HCT116 (cell line): ENCODE results near the gene GALNT17. TPM values are rescaled to one million over a fixed set of nuclear protein-coding genes. Genes with fewer than 3 reads are reported as not detected.

Experiments
- ATAC-seq: fragments of 200-7000 bp; cut with Tn5 transposase; 2 replicates; pipeline ENCODE4 v1.9.1; 2020; ENCODE audit warnings: mild to moderate bottlenecking, moderate library complexity
- BruUV-seq: library from RNA; stranded (reverse); fragments of 400-500 nt; replicated peaks from 2 replicates; lab custom pipeline; 2021; lab: Mats Ljungman, UMichigan
- CTCF ChIA-PET: fragments of 300-600 bp; sonication (Branson Sonifier 250); formaldehyde crosslinking; loops from one replicate; lab custom pipeline; 2021; ENCODE audit warnings: antibody characterized with exemption; lab: Charles Lee
- POLR2A ChIA-PET: fragments of 300-600, 350-600 bp; sonication (Branson Sonifier 250); formaldehyde crosslinking; loops from one replicate; lab custom pipeline; 2021; ENCODE audit warnings: antibody characterized with exemption; lab: Charles Lee
- RAD21 ChIA-PET, 2 experiments: fragments of 300-600 bp; sonication (Branson Sonifier 250); formaldehyde crosslinking; loops; one replicate each; lab custom pipeline; 2023; ENCODE audit warnings: low total read pairs in 2 of 2; ENCODE audit not compliant: uncharacterized antibody in 2 of 2, unreplicated experiment in 2 of 2, low non-redundant PET in 1 of 2; lab: Charles Lee
- DNase-seq: peaks from one replicate; pipeline ENCODE4 v3.0.0-alpha.2; 2010; ENCODE audit warnings: low read depth, low spot score
- H2AFZ ChIP-seq: fragments of 200-600 bp; shearing (Covaris generic), sonication (generic); 2 replicates; pipeline ENCODE4 v1.6.1; 2017; ENCODE audit warnings: low read depth, mixed run types, mixed read lengths, antibody characterized with exemption, low read length; ENCODE audit not compliant: poor library complexity, severe bottlenecking
- H3K27ac ChIP-seq: 2 replicates; pipeline ENCODE4 v1.5.1; 2012; ENCODE audit warnings: low read depth, low read length
- H3K27me3 ChIP-seq: fragments of 200-600 bp; sonication (generic); 2 replicates; pipeline ENCODE4 v1.6.1; 2016; ENCODE audit warnings: mixed run types, low read length, mixed read lengths; ENCODE audit not compliant: insufficient read depth
- H3K36me3 ChIP-seq, 2 experiments: fragments of 200-500 bp in 1 of 2; fragments of 200-600 bp in 1 of 2; sonication (Bioruptor generic) in 1 of 2; sonication (generic) in 1 of 2; 2 replicates each; pipeline versions ENCODE4 v1.5.1 to v1.6.1; 2014 to 2016; ENCODE audit warnings: low read length in 2 of 2, inconsistent platforms in 1 of 2, mixed read lengths in 1 of 2, mixed run types in 1 of 2; ENCODE audit not compliant: insufficient read depth in 2 of 2, control insufficient read depth in 1 of 2
- H3K4me1 ChIP-seq, 2 experiments: fragments of 200-600 bp in 1 of 2; sonication (generic) in 1 of 2; 2 replicates each; pipeline versions ENCODE4 v1.5.1 to v1.6.1; 2012 to 2017; ENCODE audit warnings: low read length in 2 of 2, inconsistent platforms in 1 of 2, mild to moderate bottlenecking in 1 of 2, mixed read lengths in 1 of 2, mixed run types in 1 of 2, moderate library complexity in 1 of 2; ENCODE audit not compliant: insufficient read depth in 2 of 2, control insufficient read depth in 1 of 2
- H3K4me2 ChIP-seq: fragments of 200-600 bp; sonication (generic); 2 replicates; pipeline ENCODE4 v1.6.1; 2017; ENCODE audit warnings: mixed run types, low read length, mixed read lengths
- H3K4me3 ChIP-seq, 2 experiments: fragments of 200-600 bp in 1 of 2; sonication (generic) in 1 of 2; replicated peaks in 1 of 2; 2 replicates each; pipeline ENCODE4 v1.5.1; 2011 to 2016; ENCODE audit warnings: low read length in 2 of 2, control low read depth in 1 of 2, low read depth in 1 of 2, mild to moderate bottlenecking in 1 of 2, mixed read lengths in 1 of 2, mixed run types in 1 of 2
- H3K79me2 ChIP-seq: fragments of 200-600 bp; sonication (generic); 2 replicates; pipeline ENCODE4 v1.6.1; 2017; ENCODE audit warnings: mild to moderate bottlenecking, mixed run types, low read length, moderate library complexity, mixed read lengths; ENCODE audit not compliant: insufficient read depth
- H3K9ac ChIP-seq: fragments of 200-600 bp; sonication (generic); 2 replicates; pipeline ENCODE4 v1.6.1; 2016; ENCODE audit warnings: low read length, mixed read lengths
- H3K9me2 ChIP-seq: fragments of 200-600 bp; sonication (generic), shearing (Covaris generic); 2 replicates; pipeline ENCODE4 v1.6.1; 2017; ENCODE audit warnings: mixed run types, mild to moderate bottlenecking, moderate library complexity; ENCODE audit not compliant: insufficient read depth
- H3K9me3 ChIP-seq, 2 experiments: fragments of 200-500 bp in 1 of 2; fragments of 200-600 bp in 1 of 2; sonication (Bioruptor generic) in 1 of 2; sonication (generic) in 1 of 2; 2 replicates each; pipeline ENCODE4 v1.6.1; 2014 to 2017; ENCODE audit warnings: low read length in 2 of 2, mixed read lengths in 2 of 2, inconsistent platforms in 1 of 2, low read depth in 1 of 2, mild to moderate bottlenecking in 1 of 2, mixed run types in 1 of 2, moderate library complexity in 1 of 2; ENCODE audit not compliant: control insufficient read depth in 1 of 2, insufficient read depth in 1 of 2
- H4K20me1 ChIP-seq: fragments of 200-600 bp; sonication (generic), shearing (Covaris generic); 2 replicates; pipeline ENCODE4 v1.6.1; 2017; ENCODE audit warnings: mixed run types, mild to moderate bottlenecking, moderate library complexity; ENCODE audit not compliant: insufficient read depth
- CBX3 ChIP-seq: IDR thresholded peaks from 2 replicates; pipeline ENCODE4 v1.6.1; 2012; ENCODE audit warnings: low read depth
- CTCF ChIP-seq, 3 experiments: fragments of 200-600 bp in 1 of 3; sonication (generic) in 1 of 3; IDR thresholded peaks in 2 of 3; conservative IDR thresholded peaks in 1 of 3; 2 replicates each; pipeline ENCODE4 v1.5.1; 2012 to 2017; ENCODE audit warnings: low read depth in 2 of 3, low read length in 2 of 3, antibody characterized with exemption in 1 of 3, borderline replicate concordance in 1 of 3, control low read depth in 1 of 3, mild to moderate bottlenecking in 1 of 3, mixed read lengths in 1 of 3, mixed run types in 1 of 3, moderate library complexity in 1 of 3; ENCODE audit not compliant: insufficient read depth in 1 of 3
- EGR1 ChIP-seq: IDR thresholded peaks from 2 replicates; pipeline ENCODE4 v1.6.1; 2012; ENCODE audit warnings: low read depth
- ELF1 ChIP-seq: IDR thresholded peaks from 2 replicates; pipeline ENCODE4 v1.6.1; 2012; ENCODE audit warnings: low read depth, borderline replicate concordance
- EZH2phosphoT487 ChIP-seq: fragments of 200-600 bp; IDR thresholded peaks from 2 replicates; pipeline ENCODE4 v1.6.1; 2018; ENCODE audit warnings: antibody characterized with exemption, borderline replicate concordance
- JUND ChIP-seq: IDR thresholded peaks from 2 replicates; pipeline ENCODE4 v1.6.1; 2012
- POLR2A ChIP-seq: IDR thresholded peaks from 2 replicates; pipeline ENCODE4 v1.7.0; 2011; ENCODE audit warnings: borderline replicate concordance; ENCODE audit not compliant: insufficient read depth, insufficient read length; ENCODE audit errors: extremely low read depth
- REST ChIP-seq: IDR thresholded peaks from 2 replicates; pipeline ENCODE4 v1.6.1; 2012; ENCODE audit warnings: low read depth
- SIN3A ChIP-seq: IDR thresholded peaks from 2 replicates; pipeline ENCODE4 v1.6.1; 2012; ENCODE audit warnings: low read depth
- SP1 ChIP-seq: IDR thresholded peaks from 2 replicates; pipeline ENCODE4 v1.6.1; 2012; ENCODE audit warnings: low read depth
- TCF7L2 ChIP-seq: IDR thresholded peaks from 2 replicates; pipeline ENCODE4 v1.7.0; 2011; ENCODE audit warnings: borderline replicate concordance, inconsistent platforms; ENCODE audit not compliant: insufficient read depth, insufficient read length; ENCODE audit errors: extremely low read depth
- YY1 ChIP-seq: IDR thresholded peaks from 2 replicates; pipeline ENCODE4 v1.6.1; 2011; ENCODE audit warnings: low read length, low read depth, moderate library complexity, mild to moderate bottlenecking; ENCODE audit not compliant: insufficient replicate concordance; ENCODE audit errors: extremely low read depth
- ZFX ChIP-seq: fragments of 450-650 bp; IDR thresholded peaks from 2 replicates; pipeline ENCODE4 v1.6.1; 2017
- ZNF274 ChIP-seq: fragments of 200-500 bp; sonication (Bioruptor generic); IDR thresholded peaks from 2 replicates; pipeline ENCODE4 v1.6.1; 2014; ENCODE audit warnings: mild to moderate bottlenecking, low read depth, low read length, inconsistent platforms
- intact Hi-C: fragments of 100-400 bp; cut with micrococcal nuclease; formaldehyde crosslinking; loops from 2 replicates; pipeline ENCODE4 v1.10.0; 2022
- total RNA-seq: library from RNA; stranded (reverse); gene quantifications from one replicate; pipeline ENCODE4 v1.2.1, GENCODE V29; 2021; ENCODE audit not compliant: unreplicated experiment
- TF ChIP-seq, protein P1 (sequence below): IDR thresholded peaks from 2 replicates; pipeline ENCODE4 v1.6.1; 2012
- TF ChIP-seq, protein P2 (sequence below): IDR thresholded peaks from 2 replicates; pipeline ENCODE4 v1.6.1; 2012
- TF ChIP-seq, protein P3 (sequence below): IDR thresholded peaks from 2 replicates; pipeline ENCODE4 v1.6.1; 2011; ENCODE audit warnings: mild to moderate bottlenecking, low read length, moderate library complexity; ENCODE audit not compliant: insufficient replicate concordance; ENCODE audit errors: extremely low read depth

GALNT17 gene
- total RNA-seq, 1 experiment from 2014 or later = not detected

DNA sequence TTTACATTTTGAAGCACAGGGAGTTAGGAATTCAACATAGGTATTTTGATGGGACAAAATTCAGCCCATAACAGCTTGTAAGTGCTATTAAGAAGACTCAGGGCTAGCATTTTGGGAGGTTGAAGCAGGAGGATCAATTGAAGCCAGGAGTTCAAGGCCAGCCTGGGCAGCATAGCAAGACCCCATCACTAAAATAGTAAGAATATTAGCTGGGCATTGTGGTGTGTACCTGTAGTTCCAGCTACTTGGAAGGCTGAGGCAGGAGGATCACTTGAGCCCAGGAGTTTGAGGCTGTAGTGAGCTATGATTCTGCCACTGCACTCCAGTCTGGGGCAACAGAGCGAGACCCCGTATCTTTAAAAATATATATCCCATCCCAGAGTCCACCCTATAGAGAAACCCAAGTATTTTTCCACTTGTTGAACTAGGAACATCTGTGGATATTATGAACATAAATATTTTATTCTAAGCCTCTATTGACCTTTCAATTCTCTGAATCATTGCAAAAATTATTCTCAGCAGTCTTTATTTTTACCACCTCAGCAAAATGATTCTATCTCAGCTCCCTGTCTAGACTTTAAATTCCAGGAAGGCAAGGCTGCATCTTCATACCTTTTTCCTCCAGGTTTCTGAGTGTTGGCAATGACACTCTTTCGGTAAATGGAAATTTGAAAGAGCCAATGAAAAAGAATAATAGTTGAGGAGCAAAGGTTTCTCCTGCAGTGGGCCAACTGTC is 181.0 kb downstream of the GALNT17 start:
- H3K9me3 ChIP-seq = peaks cover 15 to 28% of the 10 kb centered on the region in 2 experiments; a peak in 2 of 4 replicates
- H3K4me3 ChIP-seq = no peak overlapping the region
- intact Hi-C loops = no loop called here
- H3K9me2 ChIP-seq = no peaks in the 10 kb centered on the region
- no peak overlapping the region for H3K9ac ChIP-seq
- no peaks in the 10 kb centered on the region for H3K4me1 ChIP-seq
- no peak overlapping the region for H2AFZ ChIP-seq
- ChIA-PET CTCF (no interaction called here), RAD21 (no interaction called here), POLR2A (no interaction called here)
- no peak overlapping the region for H3K27ac ChIP-seq
- H4K20me1 ChIP-seq = no peaks in the 10 kb centered on the region
- DNase-seq (no peak), ATAC-seq (no peak)
- no peaks in the 10 kb centered on the region for H3K27me3 ChIP-seq
- H3K79me2 ChIP-seq = no peaks in the 10 kb centered on the region
- no peak for TF ChIP-seq ZNF274
- TF ChIP-seq CBX3 = no peak
- TF ChIP-seq, protein P1, sequence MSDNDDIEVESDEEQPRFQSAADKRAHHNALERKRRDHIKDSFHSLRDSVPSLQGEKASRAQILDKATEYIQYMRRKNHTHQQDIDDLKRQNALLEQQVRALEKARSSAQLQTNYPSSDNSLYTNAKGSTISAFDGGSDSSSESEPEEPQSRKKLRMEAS = no peak
- TF ChIP-seq EGR1 = no peak
- no peak for TF ChIP-seq YY1
- TF ChIP-seq ELF1 = no peak
- no peak for TF ChIP-seq SP1
- TF ChIP-seq REST = no peak
- TF ChIP-seq POLR2A = no peak
- TF ChIP-seq, protein P2, sequence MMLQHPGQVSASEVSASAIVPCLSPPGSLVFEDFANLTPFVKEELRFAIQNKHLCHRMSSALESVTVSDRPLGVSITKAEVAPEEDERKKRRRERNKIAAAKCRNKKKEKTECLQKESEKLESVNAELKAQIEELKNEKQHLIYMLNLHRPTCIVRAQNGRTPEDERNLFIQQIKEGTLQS = no peak
- no peak for TF ChIP-seq ZFX
- TF ChIP-seq EZH2phosphoT487 = no peak
- TF ChIP-seq, protein P3, sequence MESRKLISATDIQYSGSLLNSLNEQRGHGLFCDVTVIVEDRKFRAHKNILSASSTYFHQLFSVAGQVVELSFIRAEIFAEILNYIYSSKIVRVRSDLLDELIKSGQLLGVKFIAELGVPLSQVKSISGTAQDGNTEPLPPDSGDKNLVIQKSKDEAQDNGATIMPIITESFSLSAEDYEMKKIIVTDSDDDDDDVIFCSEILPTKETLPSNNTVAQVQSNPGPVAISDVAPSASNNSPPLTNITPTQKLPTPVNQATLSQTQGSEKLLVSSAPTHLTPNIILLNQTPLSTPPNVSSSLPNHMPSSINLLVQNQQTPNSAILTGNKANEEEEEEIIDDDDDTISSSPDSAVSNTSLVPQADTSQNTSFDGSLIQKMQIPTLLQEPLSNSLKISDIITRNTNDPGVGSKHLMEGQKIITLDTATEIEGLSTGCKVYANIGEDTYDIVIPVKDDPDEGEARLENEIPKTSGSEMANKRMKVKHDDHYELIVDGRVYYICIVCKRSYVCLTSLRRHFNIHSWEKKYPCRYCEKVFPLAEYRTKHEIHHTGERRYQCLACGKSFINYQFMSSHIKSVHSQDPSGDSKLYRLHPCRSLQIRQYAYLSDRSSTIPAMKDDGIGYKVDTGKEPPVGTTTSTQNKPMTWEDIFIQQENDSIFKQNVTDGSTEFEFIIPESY = no peak
- no peak for TF ChIP-seq SIN3A
- no peak for TF ChIP-seq CTCF (IDR thresholded peaks at IDR 0.05 in 2 of 3, conservative IDR thresholded peaks at IDR 0.05 in 1 of 3; ENCODE audit: borderline replicate concordance in 1 of 3, insufficient read depth in 1 of 3, low read depth in 2 of 3, low read length in 2 of 3)
- TF ChIP-seq JUND = no peak
- no peak for TF ChIP-seq TCF7L2
- BruUV-seq = no TSS peak
- H3K36me3 ChIP-seq = no peaks in the 10 kb centered on the region
- H3K4me2 ChIP-seq = no peak overlapping the region
